Testis (tissue), 2 donors: ENCODE data around the gene DMD.

Source experiments
- CTCF ChIP-seq, 3 experiments: fragments of 450-650 bp in 2 of 3; fragments of 200-600 bp in 1 of 3; sonication (generic) in 1 of 3; IDR thresholded peaks; one replicate each; pipeline ENCODE4 v1.5.1; 2016 to 2019; ENCODE audit warnings: antibody characterized with exemption in 3 of 3, mild to moderate bottlenecking in 2 of 3, moderate library complexity in 1 of 3
- POLR2A ChIP-seq: fragments of 450-650 bp; IDR thresholded peaks from one replicate; pipeline ENCODE4 v1.6.1; 2017; ENCODE audit warnings: antibody characterized with exemption, mild to moderate bottlenecking, moderate library complexity

DNA sequence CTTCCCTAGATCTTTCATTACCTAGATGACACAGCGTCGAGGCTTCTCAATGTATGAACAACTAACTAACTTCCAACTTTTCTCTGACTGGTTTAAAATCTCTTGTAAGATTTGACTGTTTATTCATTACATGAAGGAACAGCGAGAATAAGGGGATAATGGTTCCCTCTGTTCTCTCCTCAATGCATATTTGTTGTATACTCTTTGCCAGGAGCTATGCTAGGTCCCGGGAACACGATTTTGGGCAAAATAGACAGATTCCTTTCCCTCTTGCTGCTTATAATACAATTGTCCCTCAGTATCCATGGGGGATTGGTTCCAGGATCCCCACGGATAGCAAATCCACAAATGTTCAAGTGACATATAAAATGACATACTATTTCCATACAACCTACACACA lies 1020.0 kb downstream of the DMD start:
- no peak for TF ChIP-seq CTCF (IDR thresholded peaks at IDR 0.05)
- TF ChIP-seq POLR2A = no peak
